Stomach (tissue), 4 donors: ENCODE measurements around the gene MATN4.

Experiments used
- CTCF ChIP-seq, 7 experiments: fragments of 450-650 bp in 4 of 7; fragments of 200-600 bp in 3 of 7; sonication (generic) in 3 of 7; IDR thresholded peaks; one replicate each; pipeline ENCODE4 v1.5.1; 2016 to 2019; ENCODE audit warnings: antibody characterized with exemption in 7 of 7, control low read depth in 2 of 7, mild to moderate bottlenecking in 1 of 7
- POLR2A ChIP-seq, 4 donors: fragments of 450-650 bp; IDR thresholded peaks; one replicate each; pipeline ENCODE4 v1.6.1; 2016; ENCODE audit warnings: antibody characterized with exemption in 4 of 4, control low read depth in 2 of 4, mild to moderate bottlenecking in 1 of 4, moderate library complexity in 1 of 4

GRCh38 chr20:45307076-45307640, 941 bp downstream of the MATN4 start:
- TF ChIP-seq CTCF (IDR thresholded peaks at IDR 0.05) (no peak), POLR2A (IDR thresholded peaks at IDR 0.05) (no peak)
